K562 (cell line): ENCODE measurements around the gene FRMD1. TPM values are rescaled to one million over a fixed set of nuclear protein-coding genes. Genes with fewer than 3 reads are reported as not detected.

Source experiments
- ATAC-seq: fragments of 200-7000 bp; cut with Tn5 transposase; 3 replicates; pipeline ENCODE4 v1.9.1; 2020; ENCODE audit warnings: moderate library complexity
- BruUV-seq: library from RNA; stranded (reverse); fragments of 400-500 nt; replicated peaks from 2 replicates; lab custom pipeline; 2021; lab: Mats Ljungman, UMichigan
- CTCF ChIA-PET: fragments of 300-600 bp; formaldehyde crosslinking; extraction: SDS; loops from one replicate; lab custom pipeline; 2021; ENCODE audit warnings: low intra/inter-chr PET ratio; lab: Yijun Ruan, JAX
- POLR2A ChIA-PET: fragments of 300-600, 350-650 bp; sonication (Branson Sonifier 250); formaldehyde crosslinking; extraction: SDS; loops from one replicate; lab custom pipeline; 2021; ENCODE audit warnings: antibody characterized with exemption, inconsistent platforms; lab: Yijun Ruan, JAX
- DNase-seq, 4 experiments: peaks; one replicate each; pipeline versions ENCODE4 v3.0.0 to v3.0.0-alpha.2; 2011 to 2018; ENCODE audit warnings: low spot score in 3 of 4, mixed read lengths in 3 of 4; ENCODE audit errors: extremely low read depth in 1 of 4
- FAIRE-seq: peaks from 2 replicates; lab custom pipeline; 2011; peaks lifted over from hg19 to GRCh38; lab: Jason Lieb, UNC
- H2AFZ ChIP-seq: 2 replicates; pipeline ENCODE4 v1.6.0; 2011; ENCODE audit warnings: low read depth, low read length, control low read depth, inconsistent platforms
- H3K27ac ChIP-seq: fragments of 200-600 bp; 3 replicates; pipeline ENCODE4 v1.8.0; 2011; ENCODE audit warnings: low read depth, mild to moderate bottlenecking, control low read depth, inconsistent platforms, low read length, moderate library complexity, mixed read lengths; ENCODE audit errors: extremely low read depth
- H3K27me3 ChIP-seq, 2 experiments: fragments of 300-600 bp in 1 of 2; 2 replicates in 1 of 2; 3 replicates in 1 of 2; pipeline versions ENCODE4 v1.6.0 to v1.8.0; 2011; ENCODE audit warnings: inconsistent platforms in 2 of 2, low read length in 2 of 2, mild to moderate bottlenecking in 1 of 2, mixed read lengths in 1 of 2, moderate library complexity in 1 of 2; ENCODE audit not compliant: control insufficient read depth in 2 of 2, insufficient read depth in 2 of 2
- H3K36me3 ChIP-seq: fragments of 300-600 bp; 3 replicates; pipeline ENCODE4 v1.8.0; 2011; ENCODE audit warnings: mild to moderate bottlenecking, low read length, inconsistent platforms; ENCODE audit not compliant: control insufficient read depth, insufficient read depth
- H3K4me1 ChIP-seq, 2 experiments: fragments of 200-600 bp in 1 of 2; replicated peaks in 1 of 2; 2 replicates in 1 of 2; 3 replicates in 1 of 2; pipeline versions ENCODE4 v1.5.1 to v1.8.0; 2011; ENCODE audit warnings: inconsistent platforms in 2 of 2, low read length in 2 of 2, mild to moderate bottlenecking in 1 of 2, mixed read lengths in 1 of 2, moderate library complexity in 1 of 2; ENCODE audit not compliant: control insufficient read depth in 2 of 2, insufficient read depth in 2 of 2
- H3K4me2 ChIP-seq: 2 replicates; pipeline ENCODE4 v1.6.1; 2011; ENCODE audit warnings: low read length, control low read depth, inconsistent platforms, mixed read lengths; ENCODE audit not compliant: insufficient read depth
- H3K4me3 ChIP-seq: fragments of 200-600 bp; sonication (generic), shearing (Covaris generic); 2 replicates; pipeline ENCODE4 v1.5.1; 2016; ENCODE audit warnings: control low read depth, inconsistent platforms
- H3K79me2 ChIP-seq: fragments of 200-600 bp; 3 replicates; pipeline ENCODE4 v1.8.0; 2011; ENCODE audit warnings: low read length, inconsistent platforms; ENCODE audit not compliant: control insufficient read depth, insufficient read depth
- H3K9ac ChIP-seq, 2 experiments: 2 replicates each; pipeline versions ENCODE4 v1.6.0 to v1.6.1; 2011; ENCODE audit warnings: low read depth in 2 of 2, low read length in 2 of 2, control low read depth in 1 of 2, inconsistent platforms in 1 of 2, mild to moderate bottlenecking in 1 of 2, mixed read lengths in 1 of 2; ENCODE audit not compliant: insufficient read depth in 1 of 2
- H3K9me1 ChIP-seq: one replicate; pipeline ENCODE4 v1.6.0; 2011; ENCODE audit warnings: inconsistent platforms, mild to moderate bottlenecking, low read length, moderate library complexity; ENCODE audit not compliant: control insufficient read depth, insufficient read depth
- H3K9me3 ChIP-seq: replicated peaks from 2 replicates; pipeline ENCODE4 v1.5.1; 2011; ENCODE audit warnings: low read depth, low read length, inconsistent platforms; ENCODE audit not compliant: control insufficient read depth, insufficient read depth
- H4K20me1 ChIP-seq: replicated peaks from 2 replicates; pipeline ENCODE4 v1.6.1; 2011; ENCODE audit warnings: low read length, inconsistent platforms, mixed read lengths; ENCODE audit not compliant: control insufficient read depth, insufficient read depth
- AFF1 ChIP-seq, 2 experiments: fragments of 450-650 bp; IDR thresholded peaks; 2 replicates each; pipeline ENCODE4 v1.6.1; 2018; ENCODE audit warnings: mild to moderate bottlenecking in 2 of 2, low read depth in 1 of 2; ENCODE audit not compliant: partially characterized antibody in 2 of 2
- ESRRA ChIP-seq: fragments of 450-650 bp; IDR thresholded peaks from 2 replicates; pipeline ENCODE4 v1.6.1; 2014; ENCODE audit warnings: low read depth, mild to moderate bottlenecking, moderate library complexity, borderline replicate concordance
- FOSL1 ChIP-seq: fragments of 200-800 bp; sonication (Bioruptor generic); conservative IDR thresholded peaks from 2 replicates; pipeline ENCODE4 v1.6.1; 2016; ENCODE audit warnings: missing genetic modification characterization, missing compliant biosample characterization
- HNRNPK ChIP-seq: fragments of 200-400 bp; formaldehyde crosslinking; IDR thresholded peaks from one replicate; pipeline ENCODE4 v1.6.1; 2018; ENCODE audit warnings: mild to moderate bottlenecking, low read depth, low read length; ENCODE audit not compliant: poor library complexity, severe bottlenecking
- MEIS2 ChIP-seq: fragments of 450-650 bp; IDR thresholded peaks from 2 replicates; pipeline ENCODE4 v1.6.1; 2014; ENCODE audit warnings: mild to moderate bottlenecking; ENCODE audit not compliant: partially characterized antibody
- NKRF ChIP-seq: fragments of 450-650 bp; IDR thresholded peaks from 2 replicates; pipeline ENCODE4 v1.6.1; 2016; ENCODE audit warnings: borderline replicate concordance
- POLR2G ChIP-seq: fragments of 200-400 bp; formaldehyde crosslinking; IDR thresholded peaks from 2 replicates; pipeline ENCODE4 v1.6.1; 2017; ENCODE audit warnings: low read depth, mild to moderate bottlenecking, antibody characterized with exemption, low read length, moderate library complexity
- RCOR1 ChIP-seq, 2 experiments: IDR thresholded peaks; 2 replicates each; pipeline ENCODE4 v1.6.1; 2012; ENCODE audit warnings: low read depth in 2 of 2, low read length in 2 of 2, borderline replicate concordance in 1 of 2, improper control_type of control experiment in 1 of 2
- RFX5 ChIP-seq: IDR thresholded peaks from 2 replicates; pipeline ENCODE4 v1.6.1; 2011; ENCODE audit warnings: low read depth, mild to moderate bottlenecking, improper control_type of control experiment, low read length
- SMAD2 ChIP-seq: fragments of 150-350 bp; IDR thresholded peaks from 2 replicates; pipeline ENCODE4 v1.6.1; 2014; ENCODE audit warnings: low read depth, mild to moderate bottlenecking, low read length
- YBX1 ChIP-seq: fragments of 450-650 bp; IDR thresholded peaks from 2 replicates; pipeline ENCODE4 v1.7.1; 2016; ENCODE audit warnings: mild to moderate bottlenecking
- ZC3H4 ChIP-seq: sonication (generic); formaldehyde crosslinking; IDR thresholded peaks from 2 replicates; pipeline ENCODE4 v1.9.0; 2021; ENCODE audit warnings: missing genetic modification reagents, borderline replicate concordance
- ZNF561 ChIP-seq: fragments of 450-650 bp; formaldehyde crosslinking; conservative IDR thresholded peaks from 2 replicates; pipeline ENCODE4 v1.4.0; 2020; ENCODE audit warnings: mild to moderate bottlenecking, moderate library complexity
- ZNF639 ChIP-seq, 2 experiments: fragments of 200-800 bp in 1 of 2; sonication (Bioruptor generic) in 1 of 2; sonication (generic) in 1 of 2; formaldehyde crosslinking in 1 of 2; IDR thresholded peaks in 1 of 2; conservative IDR thresholded peaks in 1 of 2; 2 replicates each; pipeline versions ENCODE4 v1.5.0 to v1.6.1; 2016 to 2020; ENCODE audit warnings: missing compliant biosample characterization in 1 of 2, missing genetic modification characterization in 1 of 2, missing genetic modification reagents in 1 of 2
- ZNF717 ChIP-seq: fragments of 250-450 bp; sonication (Bioruptor Pico); IDR thresholded peaks from 2 replicates; pipeline ENCODE4 v1.5.0; 2021
- WGBS: fragments of 100-300 bp; shearing (Covaris generic); methylation state at CpG from one replicate; pipeline ENCODE4 v1.1.6; 2016; ENCODE audit warnings: low coverage, mixed read lengths; ENCODE audit not compliant: insufficient coverage; ENCODE audit errors: missing lambda C conversion rate; 5-methylcytosine and 5-hydroxymethylcytosine counted together
- in situ Hi-C: fragments of 300-500 bp; cut with MboI; formaldehyde crosslinking; loops from 4 replicates; pipeline ENCODE4 v1.15.0; 2018; ENCODE audit warnings: inconsistent platforms, mixed read lengths
- intact Hi-C: fragments of 100-400 bp; cut with micrococcal nuclease; formaldehyde crosslinking; loops from 2 replicates; pipeline ENCODE4 v1.14.2; 2022
- polyA plus RNA-seq, 8 experiments: library from polyadenylated mRNA; depleted of rRNA in 4 of 8; stranded (reverse) in 5 of 8; unstranded in 3 of 8; fragments of >200 nt; fragmentation: Nextera tagmentation in 2 of 8; fragmentation: Illumina TruSeq in 1 of 8; extraction: Ambion mirVana in 2 of 8; extraction: Trizol in 1 of 8; gene quantifications; 2 replicates each; pipeline versions ENCODE4 v1.2.1 to v1.2.3, GENCODE V29; 2011 to 2014; ENCODE audit warnings: inconsistent platforms in 1 of 8, missing spikeins in 1 of 8
- total RNA-seq, 7 experiments: library from RNA; depleted of rRNA in 6 of 7; stranded (reverse); fragments of >200 nt in 6 of 7; fragmentation: Illumina TruSeq in 2 of 7; extraction: Trizol in 2 of 7; gene quantifications; 2 replicates each; pipeline versions ENCODE4 v1.2.1 to v1.2.3, GENCODE V29; 2011 to 2021; ENCODE audit warnings: low replicate concordance in 1 of 7

FRMD1 gene
- total and polyA plus RNA-seq, 9 of the 15 experiments (the other 6 are each of a cell fraction or from before 2014, with no cell fraction given): 0.01 to 0.04 (median 0.01) TPM; not detected in 6

- 0% methylated on average over 11 of the region's 12 CpGs for WGBS
- Histone ChIP-seq H3K4me3 (no peak overlapping the region), H3K4me1 (peaks cover 0 to 16% of the 10 kb centered on the region in 2 experiments; a peak in 2 of 5 replicates), H3K9me3 (no peaks in the 10 kb centered on the region), H3K27me3 (peaks cover 74 to 95% of the 10 kb centered on the region in 2 experiments), H3K4me2 (no peak overlapping the region), H3K9me1 (no peaks in the 10 kb centered on the region), H2AFZ (no peak overlapping the region), H3K9ac (no peak overlapping the region), H3K79me2 (no peaks in the 10 kb centered on the region), H3K36me3 (no peaks in the 10 kb centered on the region), H3K27ac (no peak overlapping the region), H4K20me1 (peaks cover 30% of the 10 kb centered on the region)
- in situ Hi-C loops: no loop called here
- TF ChIP-seq ESRRA (peak; percentile 89), YBX1 (no peak), ZNF561 (CRISPR knock-in tag) (no peak), RFX5 (no peak), ZNF717 (no peak), ZNF639 (CRISPR knock-in tag; conservative IDR thresholded peaks at IDR 0.05 in 1 of 2, IDR thresholded peaks at IDR 0.05 in 1 of 2) (no peak), POLR2G (no peak), NKRF (no peak), SMAD2 (no peak), FOSL1 (tag) (peak; percentile 41; the same call in 1 of the 2 replicates), AFF1 (IDR thresholded peaks at IDR 0.05; ENCODE audit: low read depth in 1 of 2, partially characterized antibody in 2 of 2) (no peak), ZC3H4 (CRISPR knock-in tag) (no peak), MEIS2 (peak; percentile 37), HNRNPK (no peak), RCOR1 (IDR thresholded peaks at IDR 0.05; ENCODE audit: borderline replicate concordance in 1 of 2, low read depth in 2 of 2, low read length in 2 of 2) (peak in 1 of 2 experiments; percentile 16; a peak in 1 of 4 replicates)
- DNase-seq (peak in 1 of 4 experiments; percentile 34), FAIRE-seq (no peak), ATAC-seq (no peak)
- BruUV-seq: no TSS peak
- intact Hi-C loops: no loop called here
- ChIA-PET CTCF (no interaction called here), POLR2A (interaction anchor here (0.6 to 0.8 kb wide), 2 partner anchors 61 to 424 kb away, joined by 3 read pairs; no protein-coding TSS in a partner anchor)
These were observed 14.1 kb upstream of the FRMD1 start for GRCh38 chr6:168093071-168093505.
